GM12864 (cell line): ENCODE data around the gene NELL1.

ENCODE experiments used
- DNase-seq: peaks from one replicate; pipeline ENCODE4 v3.0.0-alpha.2; 2011; ENCODE audit warnings: low read depth
- H3K4me3 ChIP-seq: 2 replicates; pipeline ENCODE4 v1.5.1; 2011; ENCODE audit warnings: mild to moderate bottlenecking, low read depth, low read length, control low read depth
- CTCF ChIP-seq: IDR thresholded peaks from 2 replicates; pipeline ENCODE4 v1.5.1; 2011; ENCODE audit warnings: low read depth, mild to moderate bottlenecking, moderate library complexity, low read length, control low read depth, inconsistent platforms; ENCODE audit errors: missing control alignments

The NELL1 gene

GRCh38 chr11:21289686-21290085, 620.3 kb downstream of the NELL1 start:
- no peak overlapping the region for H3K4me3 ChIP-seq
- TF ChIP-seq CTCF: no peak
- DNase-seq: no peak

GRCh38 chr11:21295508-21295907, 626.1 kb downstream of the NELL1 start:
- TF ChIP-seq CTCF: no peak
- no peak for DNase-seq
- no peak overlapping the region for H3K4me3 ChIP-seq

DNA sequence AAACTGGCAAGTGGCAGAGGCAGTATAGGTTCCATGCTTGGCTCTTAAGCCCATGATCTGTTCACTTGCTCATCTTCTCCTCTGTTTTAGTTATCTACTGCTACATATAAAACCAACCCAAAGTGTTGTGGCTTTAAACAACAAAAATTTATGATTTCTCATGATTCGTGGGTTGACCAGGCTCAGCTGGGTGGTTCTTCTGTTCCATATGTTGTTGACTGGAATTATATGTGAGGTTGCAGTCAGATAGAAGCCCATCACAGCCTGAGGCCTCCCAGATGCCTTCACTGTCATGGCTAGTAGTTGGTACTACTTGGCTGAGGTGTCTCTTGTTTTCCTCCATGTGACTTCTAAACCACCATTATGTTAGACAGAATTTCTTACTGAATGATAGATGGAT, 632.6 kb downstream of the NELL1 start:
- TF ChIP-seq CTCF: no peak
- no peak for DNase-seq
- H3K4me3 ChIP-seq: no peak overlapping the region

- no peak overlapping the region for H3K4me3 ChIP-seq
- no peak for TF ChIP-seq CTCF
- no peak for DNase-seq
Observed at GRCh38 chr11:21306739-21307358, 637.5 kb downstream of the NELL1 start.

DNA sequence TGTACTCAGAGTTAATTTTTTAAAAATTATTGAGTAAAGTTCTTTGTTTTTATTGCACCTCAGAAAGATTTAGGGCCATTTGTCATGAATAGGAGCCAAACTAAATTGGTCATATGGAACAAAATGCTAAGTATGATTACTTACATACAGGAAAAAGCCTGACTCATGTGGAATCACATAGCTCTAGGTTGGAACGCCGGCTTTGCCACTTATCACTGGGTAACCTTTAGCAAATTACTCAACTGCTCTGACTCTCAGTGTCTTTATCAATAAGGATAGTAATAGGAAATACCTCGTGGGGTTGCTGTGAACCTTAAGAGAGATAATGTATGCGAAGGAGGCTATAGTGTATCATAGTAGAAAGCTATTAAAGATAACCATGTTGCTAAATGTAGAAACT, 638.5 kb downstream of the NELL1 start:
- no peak for DNase-seq
- no peak for TF ChIP-seq CTCF

GRCh38 chr11:21316591-21316990, 647.2 kb downstream of the NELL1 start:
- DNase-seq: no peak
- no peak for TF ChIP-seq CTCF
- no peak overlapping the region for H3K4me3 ChIP-seq

More for the DNA sequence above, 638.5 kb downstream of the NELL1 start:
- H3K4me3 ChIP-seq: no peak overlapping the region

GRCh38 chr11:21321072-21321471, 651.7 kb downstream of the NELL1 start:
- no peak overlapping the region for H3K4me3 ChIP-seq
- DNase-seq: no peak
- no peak for TF ChIP-seq CTCF
